Loucy (cell line): Measurements from ENCODE around the gene TSPEAR.

Experiments
- CTCF ChIP-seq: fragments of 200-600 bp; sonication (generic); conservative IDR thresholded peaks from 2 replicates; pipeline ENCODE4 v1.5.1; 2014; ENCODE audit warnings: mild to moderate bottlenecking, antibody characterized with exemption, low read length
- EZH2phosphoT487 ChIP-seq: fragments of 200-600 bp; IDR thresholded peaks from 2 replicates; pipeline ENCODE4 v1.6.1; 2018; ENCODE audit warnings: antibody characterized with exemption, mild to moderate bottlenecking, moderate library complexity, borderline replicate concordance

DNA sequence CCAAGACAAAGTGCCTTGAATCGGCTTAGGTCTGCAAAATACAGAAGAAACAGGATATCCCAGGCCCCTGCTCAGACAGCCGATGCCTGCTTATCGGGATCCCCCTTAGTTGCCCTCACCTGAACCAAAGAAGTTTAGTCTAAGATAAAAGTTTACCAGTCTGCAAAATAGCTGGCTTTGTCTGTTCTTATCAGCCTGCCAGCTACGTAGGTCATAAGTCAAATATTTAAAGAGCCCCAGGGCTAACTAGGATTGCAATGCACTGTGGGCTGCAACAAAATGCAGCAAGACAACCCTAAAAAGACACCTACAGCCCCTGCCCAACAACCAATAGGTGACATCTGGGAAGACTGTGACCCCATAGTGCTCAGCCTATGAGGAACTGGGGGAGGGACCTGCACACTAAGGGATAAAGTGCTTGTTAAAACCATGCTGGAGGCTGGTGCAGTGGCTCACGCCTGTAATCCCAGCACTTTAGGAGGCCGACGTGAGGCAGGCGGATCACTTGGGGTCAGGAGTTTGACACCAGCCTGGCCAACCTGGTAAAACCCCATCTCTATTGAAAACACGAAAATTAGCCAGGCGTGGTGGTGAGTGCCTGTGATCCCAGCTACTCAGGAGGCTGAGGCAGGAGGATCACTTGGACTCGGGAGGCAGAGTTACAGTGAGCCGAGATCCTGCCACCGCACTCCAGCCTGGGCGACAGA lies 228.6 kb downstream of the TSPEAR start:
- TF ChIP-seq CTCF (no peak), EZH2phosphoT487 (no peak)
